GM23338 (cell line): ENCODE data around the gene AXIN1.

ENCODE experiments used
- CREB1 ChIP-seq: fragments of 250-450 bp; sonication (Bioruptor Pico); IDR thresholded peaks from 2 replicates; pipeline ENCODE4 v1.5.0; 2020; ENCODE audit warnings: low read depth, mild to moderate bottlenecking, moderate library complexity
- CTCF ChIP-seq, 2 experiments: fragments of 200-600 bp in 1 of 2; sonication (generic) in 1 of 2; conservative IDR thresholded peaks; 2 replicates each; pipeline versions ENCODE4 v1.5.1 to v1.6.1; 2016 to 2017; ENCODE audit warnings: antibody characterized with exemption in 2 of 2, low read depth in 2 of 2, mild to moderate bottlenecking in 2 of 2, moderate library complexity in 1 of 2
- ETS1 ChIP-seq: IDR thresholded peaks from 2 replicates; pipeline ENCODE4 v1.6.1; 2016; ENCODE audit warnings: antibody characterized with exemption
- EZH2 ChIP-seq: fragments of 200-600 bp; sonication (generic); IDR thresholded peaks from one replicate; pipeline ENCODE4 v1.8.0; 2017; ENCODE audit warnings: antibody characterized with exemption, mild to moderate bottlenecking, low read depth; ENCODE audit not compliant: unreplicated experiment
- EZH2phosphoT487 ChIP-seq: fragments of 200-600 bp; sonication (generic); IDR thresholded peaks from one replicate; pipeline ENCODE4 v1.8.1; 2018; ENCODE audit warnings: antibody characterized with exemption; ENCODE audit not compliant: unreplicated experiment
- JUNB ChIP-seq: IDR thresholded peaks from one replicate; pipeline ENCODE4 v1.6.1; 2016; ENCODE audit warnings: antibody characterized with exemption; ENCODE audit not compliant: unreplicated experiment
- POLR2AphosphoS5 ChIP-seq: IDR thresholded peaks from 2 replicates; pipeline ENCODE4 v1.6.1; 2016; ENCODE audit warnings: antibody characterized with exemption, low read depth
- REST ChIP-seq: IDR thresholded peaks from one replicate; pipeline ENCODE4 v1.6.1; 2018; ENCODE audit warnings: antibody characterized with exemption; ENCODE audit not compliant: unreplicated experiment
- STAT1 ChIP-seq: IDR thresholded peaks from one replicate; pipeline ENCODE4 v1.6.1; 2016; ENCODE audit warnings: antibody characterized with exemption; ENCODE audit not compliant: unreplicated experiment
- ZNF114 ChIP-seq: fragments of 250-450 bp; sonication (Bioruptor Pico); IDR thresholded peaks from 2 replicates; pipeline ENCODE4 v1.5.0; 2020; ENCODE audit warnings: mild to moderate bottlenecking, moderate library complexity
- ZNF331 ChIP-seq: fragments of 250-450 bp; sonication (Bioruptor Pico); IDR thresholded peaks from 2 replicates; pipeline ENCODE4 v1.5.0; 2020; ENCODE audit warnings: low read depth, mild to moderate bottlenecking, moderate library complexity
- ZNF462 ChIP-seq: fragments of 250-450 bp; sonication (Bioruptor Pico); IDR thresholded peaks from 2 replicates; pipeline ENCODE4 v1.5.0; 2020; ENCODE audit warnings: mild to moderate bottlenecking, moderate library complexity

- TF ChIP-seq CREB1 (no peak), CTCF (conservative IDR thresholded peaks at IDR 0.05; ENCODE audit: low read depth in 2 of 2) (no peak), REST (no peak), EZH2 (no peak), POLR2AphosphoS5 (no peak), EZH2phosphoT487 (no peak), ETS1 (no peak), JUNB (no peak), ZNF331 (CRISPR knock-in tag) (no peak), ZNF114 (CRISPR knock-in tag) (no peak), STAT1 (no peak), ZNF462 (no peak)
Measured at GRCh38 chr16:346587-346986, 5.9 kb downstream of the AXIN1 start.
